MM.1S (cell line): ENCODE data around the gene THADA.

Experiments
- DNase-seq: peaks from one replicate; pipeline ENCODE4 v3.0.0-alpha.2; 2015
- H2AFZ ChIP-seq: fragments of 300-600 bp; sonication (generic); 2 replicates; pipeline ENCODE4 v1.6.0; 2016; ENCODE audit warnings: antibody characterized with exemption, low read length
- H3F3A ChIP-seq: fragments of 300-600 bp; sonication (generic); 2 replicates; pipeline ENCODE4 v1.6.1; 2016; ENCODE audit warnings: mild to moderate bottlenecking, antibody characterized with exemption, low read length, moderate library complexity, mixed read lengths; ENCODE audit not compliant: insufficient read depth
- H3K27ac ChIP-seq: fragments of 300-600 bp; sonication (generic); 2 replicates; pipeline ENCODE4 v1.5.1; 2016; ENCODE audit warnings: mild to moderate bottlenecking, low read length
- H3K27me3 ChIP-seq: fragments of 300-600 bp; sonication (generic); replicated peaks from 2 replicates; pipeline ENCODE4 v1.6.0; 2016; ENCODE audit warnings: low read length; ENCODE audit not compliant: insufficient read depth
- H3K36me3 ChIP-seq: fragments of 300-600 bp; sonication (generic); replicated peaks from 2 replicates; pipeline ENCODE4 v1.6.1; 2016; ENCODE audit warnings: mild to moderate bottlenecking, low read length, mixed read lengths; ENCODE audit not compliant: insufficient read depth
- H3K4me1 ChIP-seq: fragments of 300-600 bp; sonication (generic); 2 replicates; pipeline ENCODE4 v1.6.1; 2016; ENCODE audit warnings: low read length, mixed read lengths
- H3K4me2 ChIP-seq: fragments of 300-600 bp; sonication (generic); 2 replicates; pipeline ENCODE4 v1.6.0; 2016; ENCODE audit warnings: low read depth, low read length
- H3K4me3 ChIP-seq: fragments of 300-600 bp; sonication (generic); 2 replicates; pipeline ENCODE4 v1.5.1; 2016; ENCODE audit warnings: low read length, mixed read lengths
- H3K79me2 ChIP-seq: fragments of 300-600 bp; sonication (generic); 2 replicates; pipeline ENCODE4 v1.6.1; 2016; ENCODE audit warnings: mixed run types, low read length, mixed read lengths
- H3K9ac ChIP-seq: fragments of 300-600 bp; sonication (generic); 2 replicates; pipeline ENCODE4 v1.6.1; 2016; ENCODE audit warnings: low read length, mixed read lengths
- H3K9me2 ChIP-seq: fragments of 300-600 bp; sonication (generic); replicated peaks from 2 replicates; pipeline ENCODE4 v1.6.1; 2016; ENCODE audit warnings: mild to moderate bottlenecking, low read length, mixed read lengths; ENCODE audit not compliant: insufficient read depth
- H3K9me3 ChIP-seq: fragments of 300-600 bp; sonication (generic); replicated peaks from 2 replicates; pipeline ENCODE4 v1.6.1; 2016; ENCODE audit warnings: mild to moderate bottlenecking, low read length, mixed read lengths; ENCODE audit not compliant: insufficient read depth
- H4K20me1 ChIP-seq: fragments of 300-600 bp; sonication (generic); 2 replicates; pipeline ENCODE4 v1.6.1; 2016; ENCODE audit warnings: mild to moderate bottlenecking, low read length, moderate library complexity, mixed read lengths; ENCODE audit not compliant: insufficient read depth
- EZH2 ChIP-seq: fragments of 300-600 bp; sonication (generic); optimal IDR thresholded peaks from 2 replicates; pipeline ENCODE3; 2017; ENCODE audit warnings: low read depth, mild to moderate bottlenecking, antibody characterized with exemption, low read length, mixed read lengths
- EZH2phosphoT487 ChIP-seq: fragments of 300-600 bp; sonication (generic); IDR thresholded peaks from 2 replicates; pipeline ENCODE4 v1.6.1; 2018; ENCODE audit warnings: antibody characterized with exemption, low read length
- TF ChIP-seq, protein P1 (sequence below): fragments of 300-600 bp; sonication (generic); IDR thresholded peaks from 2 replicates; pipeline ENCODE4 v1.5.1; 2016; ENCODE audit warnings: antibody characterized with exemption, low read length, mixed read lengths

THADA gene

DNA sequence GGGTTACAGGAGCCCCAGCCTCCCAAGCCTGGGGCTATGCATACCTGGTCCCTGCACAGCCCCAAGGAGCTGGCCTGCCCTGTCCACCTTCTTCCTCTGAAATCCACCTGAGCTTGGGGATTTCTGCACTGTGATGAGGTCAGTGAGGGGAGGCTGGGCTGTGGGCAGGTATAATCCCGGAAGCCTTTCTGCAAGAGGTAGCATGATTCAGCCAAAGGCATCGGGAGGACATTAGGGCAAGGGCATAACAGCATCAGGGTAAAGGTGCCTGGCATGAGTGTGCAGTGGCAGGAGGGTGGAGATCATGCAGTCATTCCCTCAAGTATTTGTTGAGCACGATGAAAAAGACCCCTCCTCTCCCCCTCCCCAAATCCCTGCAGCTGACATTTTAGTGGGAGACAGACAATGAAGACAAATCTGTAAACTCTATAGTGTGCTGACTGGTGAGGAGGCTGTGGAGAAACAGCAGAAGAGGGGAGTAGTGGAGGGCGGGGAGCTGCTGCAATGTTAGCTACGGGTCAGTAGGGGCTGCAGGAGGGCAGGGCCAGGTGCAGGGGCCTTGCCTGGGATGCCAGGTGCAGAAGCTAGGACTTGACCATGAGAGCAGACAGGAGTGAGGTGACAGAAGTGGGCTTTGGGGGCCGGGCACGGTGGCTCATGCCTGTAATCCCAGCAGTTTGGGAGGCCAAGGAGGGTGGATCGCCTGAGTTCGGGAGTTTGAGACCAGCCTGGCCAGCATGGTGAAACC is 388.1 kb downstream of the THADA start:
- H3K9me2 ChIP-seq: no peaks in the 10 kb centered on the region
- H3K4me2 ChIP-seq: no peak overlapping the region
- DNase-seq: no peak
- H3K9me3 ChIP-seq: no peaks in the 10 kb centered on the region
- no peaks in the 10 kb centered on the region for H4K20me1 ChIP-seq
- H3K4me1 ChIP-seq: no peaks in the 10 kb centered on the region
- TF ChIP-seq EZH2 (no peak), EZH2phosphoT487 (no peak)
- TF ChIP-seq, protein P1, sequence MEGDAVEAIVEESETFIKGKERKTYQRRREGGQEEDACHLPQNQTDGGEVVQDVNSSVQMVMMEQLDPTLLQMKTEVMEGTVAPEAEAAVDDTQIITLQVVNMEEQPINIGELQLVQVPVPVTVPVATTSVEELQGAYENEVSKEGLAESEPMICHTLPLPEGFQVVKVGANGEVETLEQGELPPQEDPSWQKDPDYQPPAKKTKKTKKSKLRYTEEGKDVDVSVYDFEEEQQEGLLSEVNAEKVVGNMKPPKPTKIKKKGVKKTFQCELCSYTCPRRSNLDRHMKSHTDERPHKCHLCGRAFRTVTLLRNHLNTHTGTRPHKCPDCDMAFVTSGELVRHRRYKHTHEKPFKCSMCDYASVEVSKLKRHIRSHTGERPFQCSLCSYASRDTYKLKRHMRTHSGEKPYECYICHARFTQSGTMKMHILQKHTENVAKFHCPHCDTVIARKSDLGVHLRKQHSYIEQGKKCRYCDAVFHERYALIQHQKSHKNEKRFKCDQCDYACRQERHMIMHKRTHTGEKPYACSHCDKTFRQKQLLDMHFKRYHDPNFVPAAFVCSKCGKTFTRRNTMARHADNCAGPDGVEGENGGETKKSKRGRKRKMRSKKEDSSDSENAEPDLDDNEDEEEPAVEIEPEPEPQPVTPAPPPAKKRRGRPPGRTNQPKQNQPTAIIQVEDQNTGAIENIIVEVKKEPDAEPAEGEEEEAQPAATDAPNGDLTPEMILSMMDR: no peak
- H3K4me3 ChIP-seq: no peak overlapping the region
- no peak overlapping the region for H2AFZ ChIP-seq
- no peak overlapping the region for H3K9ac ChIP-seq
- no peaks in the 10 kb centered on the region for H3K79me2 ChIP-seq
- no peaks in the 10 kb centered on the region for H3K36me3 ChIP-seq
- H3F3A ChIP-seq: no peaks in the 10 kb centered on the region
- no peaks in the 10 kb centered on the region for H3K27me3 ChIP-seq
- H3K27ac ChIP-seq: no peak overlapping the region

DNA sequence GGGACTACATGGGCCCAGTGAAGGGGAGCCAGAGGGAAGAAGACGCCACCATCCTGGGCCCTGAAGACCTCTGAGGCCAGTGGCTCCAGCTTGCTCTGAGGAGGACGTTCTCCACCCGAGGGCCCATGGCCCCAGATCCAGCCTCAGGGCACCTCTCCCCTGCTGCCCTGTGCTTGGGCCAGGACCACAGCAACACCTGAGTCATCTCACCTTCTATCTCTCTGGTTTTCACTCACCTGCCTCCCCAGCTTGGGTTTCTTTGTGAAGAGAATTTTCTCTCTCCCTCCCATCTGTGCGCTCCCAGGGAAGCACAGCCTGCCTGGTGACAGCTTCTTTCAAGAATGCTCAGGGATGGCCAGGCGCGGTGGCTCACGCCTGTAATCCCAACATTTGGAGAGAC is 389.2 kb downstream of the THADA start:
- Histone ChIP-seq H3K9ac (no peak overlapping the region), H4K20me1 (no peaks in the 10 kb centered on the region), H3K4me1 (no peaks in the 10 kb centered on the region), H3F3A (no peaks in the 10 kb centered on the region), H3K4me2 (no peak overlapping the region), H3K27me3 (no peaks in the 10 kb centered on the region), H2AFZ (no peak overlapping the region), H3K4me3 (no peak overlapping the region), H3K79me2 (no peaks in the 10 kb centered on the region), H3K9me3 (no peaks in the 10 kb centered on the region), H3K9me2 (no peaks in the 10 kb centered on the region), H3K27ac (no peak overlapping the region), H3K36me3 (no peaks in the 10 kb centered on the region)
- TF ChIP-seq EZH2phosphoT487 (no peak), EZH2 (no peak)
- TF ChIP-seq, protein P1: no peak
- no peak for DNase-seq

DNA sequence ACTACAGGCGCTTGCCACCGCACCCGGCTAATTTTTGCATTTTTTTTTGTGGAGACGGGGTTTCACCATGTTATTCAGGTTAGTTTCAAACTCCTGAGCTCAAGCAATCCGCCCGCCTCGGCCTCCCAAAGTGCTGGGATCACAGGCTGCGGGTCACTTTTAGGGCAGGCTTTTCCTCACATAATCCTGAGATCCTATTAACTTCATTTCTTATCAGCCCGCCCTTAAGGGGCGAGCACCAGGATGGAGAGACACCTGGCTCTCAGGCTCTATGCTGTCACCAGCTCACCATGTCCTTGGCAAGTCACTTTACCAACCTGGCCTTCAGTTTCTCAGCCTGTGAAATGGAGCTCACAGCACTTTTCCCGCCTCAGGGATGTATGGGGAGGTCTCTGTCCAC is 392.5 kb downstream of the THADA start:
- Histone ChIP-seq H3K9me3 (no peaks in the 10 kb centered on the region), H3K4me1 (no peaks in the 10 kb centered on the region), H2AFZ (no peak overlapping the region), H3K9me2 (no peaks in the 10 kb centered on the region), H3K27me3 (no peaks in the 10 kb centered on the region), H4K20me1 (no peaks in the 10 kb centered on the region), H3K79me2 (no peaks in the 10 kb centered on the region), H3K9ac (no peak overlapping the region), H3K4me3 (no peak overlapping the region), H3K36me3 (no peaks in the 10 kb centered on the region), H3F3A (no peaks in the 10 kb centered on the region), H3K4me2 (no peak overlapping the region), H3K27ac (no peak overlapping the region)
- TF ChIP-seq, protein P1: no peak
- TF ChIP-seq EZH2: no peak
- TF ChIP-seq EZH2phosphoT487: no peak
- no peak for DNase-seq
